Aorta (tissue), 5 donors: ENCODE data around the gene ZNHIT3. TPM values are rescaled to one million over a fixed set of nuclear protein-coding genes. Genes with fewer than 3 reads are reported as not detected.
A peak's percentile ranks its signal among the peaks of the same experiment; 100 is the strongest.
"Not testable (repeated sequence)": the region's sequence is repeated elsewhere in the genome, so short reads cannot be mapped to it uniquely, and the experiment has no call there.

ENCODE experiments used
- ATAC-seq: fragments of 200-7000 bp; cut with Tn5 transposase; one replicate; pipeline ENCODE4 v1.9.1; 2022; ENCODE audit warnings: moderate library complexity; ENCODE audit not compliant: low FRiP score
- DNase-seq, 2 donors: peaks; one replicate each; pipeline ENCODE4 v3.0.0-alpha.2; 2020
- H3K27ac ChIP-seq, 2 donors: one replicate each; pipeline ENCODE4 v1.5.1; 2013; ENCODE audit warnings: low read length in 2 of 2, mild to moderate bottlenecking in 2 of 2, moderate library complexity in 2 of 2, control low read depth in 1 of 2, inconsistent platforms in 1 of 2, low read depth in 1 of 2
- H3K27me3 ChIP-seq, 2 donors: one replicate each; pipeline ENCODE4 v1.6.1; 2013; ENCODE audit warnings: control low read depth in 1 of 2, low read length in 1 of 2, mild to moderate bottlenecking in 1 of 2, moderate library complexity in 1 of 2; ENCODE audit not compliant: insufficient read depth in 2 of 2, control insufficient read depth in 1 of 2
- H3K36me3 ChIP-seq, 2 donors: one replicate each; pipeline ENCODE4 v1.6.1; 2013; ENCODE audit warnings: control low read depth in 1 of 2, low read length in 1 of 2, mild to moderate bottlenecking in 1 of 2; ENCODE audit not compliant: insufficient read depth in 2 of 2, control insufficient read depth in 1 of 2
- H3K4me1 ChIP-seq, 2 donors: one replicate each; pipeline ENCODE4 v1.6.1; 2013; ENCODE audit warnings: low read length in 2 of 2, control low read depth in 1 of 2, mild to moderate bottlenecking in 1 of 2, moderate library complexity in 1 of 2; ENCODE audit not compliant: insufficient read depth in 2 of 2, control insufficient read depth in 1 of 2
- H3K4me3 ChIP-seq, 2 donors: one replicate each; pipeline ENCODE4 v1.5.1; 2013; ENCODE audit warnings: low read length in 2 of 2, control low read depth in 1 of 2, mild to moderate bottlenecking in 1 of 2
- H3K9me3 ChIP-seq: one replicate; pipeline ENCODE4 v1.6.1; 2013; ENCODE audit warnings: mild to moderate bottlenecking, low read length; ENCODE audit not compliant: control insufficient read depth
- WGBS, 2 donors: extraction: QIAGEN DNeasy Blood & Tissue Kit; methylation state at CpG; one replicate each; pipeline ENCODE4 v1.1.7; 2013; 5-methylcytosine and 5-hydroxymethylcytosine counted together
- intact Hi-C, 2 donors: fragments of 100-400 bp; cut with DNase I; formaldehyde crosslinking; loops; one replicate each; pipeline versions ENCODE4 v1.14.2 to v1.15.0; 2022
- long read RNA-seq, 2 donors: library from polyadenylated mRNA; unstranded; transcript quantifications; one replicate each; pipeline ENCODE4 v2.0.0, GENCODE V29; 2020 to 2021
- polyA plus RNA-seq, 2 donors: library from polyadenylated mRNA; stranded (reverse); fragments of 200-250 nt; gene quantifications; one replicate each; pipeline ENCODE4 v1.2.3, GENCODE V29; 2013
- total RNA-seq, 2 donors: library from RNA; stranded (reverse); fragmentation: NEBNext Ultra II Directional; extraction: Animal tissue kit (Norgen Biotek cat#: 25700); gene quantifications; one replicate each; pipeline ENCODE4 v1.2.1, GENCODE V29; 2021
- donor health status: healthy with polysubstance abuse.
- donor health status: Bipolar disorder and iron deficiency.
- donor health status: DM: no; HTN: no; CAD: no.
- donor health status: DM: no; HTN: no; CAD: no.
- donor health status: DM: yes; HTN: yes; CAD: no.

The ZNHIT3 gene
- total RNA-seq = 10 to 100 TPM; 20.2 to 21.8 TPM
- 10 to 100 TPM; 47.2 to 50.0 TPM for polyA plus RNA-seq
- long read RNA-seq, donor 1, transcript ZNHIT3-204 (5 exons, 951 nt) = major isoform, 6 of 9 reads
- long read RNA-seq, donor 1, partial matches to known transcripts = 2 of 9 reads
- long read RNA-seq, donor 1, other reads (novel, unspliced or antisense) = 1 of 9 reads
- long read RNA-seq, donor 2, partial matches to known transcripts = 0 of 8 reads
- long read RNA-seq, donor 2, other reads (novel, unspliced or antisense) = 2 of 8 reads

GRCh38 chr17:36486204-36487194 lies at the start of gene ZNHIT3:
TSS of gene ZNHIT3 (plus strand) at chr17:36486681. CDS start at chr17:36486700, 19 bp downstream.
- peak; percentile 94 to 95 for DNase-seq
- Histone ChIP-seq H3K4me3 (peak within 1 kb of the TSS; percentile 86 to 91), H3K9me3 (no peaks in the 10 kb centered on the region), H3K27me3 (no peaks in the 10 kb centered on the region), H3K4me1 (no peaks in the 10 kb centered on the region), H3K36me3 (no peaks in the 10 kb centered on the region), H3K27ac (peak within 1 kb of the TSS in 1 of 2 donors; percentile 1)
- intact Hi-C loops = loop anchor here (10.0 kb wide), 5 partner anchors 48 to 522 kb away; partner anchors contain the start of genes AATF (in 1 of the 2), DHRS11 (in 1 of the 2), MYO19 (in 1 of the 2) and PIGW (in 1 of the 2)
- 0% methylated on average over 66 to 73 of the region's 73 CpGs for WGBS, 2 donors
- peak; percentile 95 for ATAC-seq

- H3K36me3 ChIP-seq, H3K4me3 ChIP-seq, DNase-seq, H3K27me3 ChIP-seq, intact Hi-C loops, H3K4me1 ChIP-seq, H3K9me3 ChIP-seq, H3K27ac ChIP-seq: not testable (repeated sequence)
- no CpG with 5 or more reads among the region's 4 CpGs for WGBS, 2 donors
- peak; percentile 29 for ATAC-seq
Measured at GRCh38 chr17:36441792-36442191, 44.7 kb upstream of the ZNHIT3 start.

- H3K9me3 ChIP-seq = no peaks in the 10 kb centered on the region
- no peak for ATAC-seq
- H3K4me1 ChIP-seq = no peaks in the 10 kb centered on the region
- no peaks in the 10 kb centered on the region for H3K36me3 ChIP-seq
- whole genome bisulfite sequencing, 2 donors = 86 to 92% methylated on average over 6 of the region's 6 CpGs
- DNase-seq = no peak
- H3K4me3 ChIP-seq = no peak overlapping the region
- no peak overlapping the region for H3K27ac ChIP-seq
- intact Hi-C loops = no loop called here
- H3K27me3 ChIP-seq = no peaks in the 10 kb centered on the region
Measured at GRCh38 chr17:36443777-36444176, 42.7 kb upstream of the ZNHIT3 start.

GRCh38 chr17:36449997-36450396 lies 36.5 kb upstream of the ZNHIT3 start:
- H3K27me3 ChIP-seq, H3K27ac ChIP-seq, intact Hi-C loops, H3K4me3 ChIP-seq, H3K4me1 ChIP-seq, H3K9me3 ChIP-seq, ATAC-seq, H3K36me3 ChIP-seq, DNase-seq: not testable (repeated sequence)
- WGBS, 2 donors = 65 to 76% methylated on average over 7 to 11 of the region's 15 CpGs

- intact Hi-C loops, H3K9me3 ChIP-seq, DNase-seq, H3K4me3 ChIP-seq, H3K36me3 ChIP-seq, H3K4me1 ChIP-seq, H3K27ac ChIP-seq, ATAC-seq, H3K27me3 ChIP-seq: not testable (repeated sequence)
- WGBS, 2 donors = 73 to 74% methylated on average over 9 of the region's 9 CpGs
Measured at GRCh38 chr17:36452888-36453287, 33.6 kb upstream of the ZNHIT3 start.

- WGBS, 2 donors = 86 to 87% methylated on average over 3 to 9 of the region's 9 CpGs
Measured at GRCh38 chr17:36457701-36458100, 28.8 kb upstream of the ZNHIT3 start.

GRCh38 chr17:36459045-36459444 lies 27.4 kb upstream of the ZNHIT3 start:
- ATAC-seq = no peak
- H3K4me1 ChIP-seq = no peaks in the 10 kb centered on the region
- no peak overlapping the region for H3K4me3 ChIP-seq
- WGBS, 2 donors = 88 to 97% methylated on average over 5 of the region's 5 CpGs
- no peak overlapping the region for H3K27ac ChIP-seq
- intact Hi-C loops = no loop called here
- no peak for DNase-seq
- H3K36me3 ChIP-seq = no peaks in the 10 kb centered on the region
- H3K27me3 ChIP-seq = no peaks in the 10 kb centered on the region
- no peaks in the 10 kb centered on the region for H3K9me3 ChIP-seq

More at GRCh38 chr17:36457701-36458100, 28.8 kb upstream of the ZNHIT3 start:
- H3K36me3 ChIP-seq, H3K9me3 ChIP-seq, DNase-seq, H3K27me3 ChIP-seq, intact Hi-C loops, ATAC-seq, H3K4me1 ChIP-seq, H3K27ac ChIP-seq, H3K4me3 ChIP-seq: not testable (repeated sequence)

GRCh38 chr17:36459601-36460000 lies 26.9 kb upstream of the ZNHIT3 start:
- WGBS, 2 donors = 70 to 74% methylated on average over 7 of the region's 7 CpGs
- no peaks in the 10 kb centered on the region for H3K36me3 ChIP-seq

More at GRCh38 chr17:36459601-36460000, 26.9 kb upstream of the ZNHIT3 start:
- no peaks in the 10 kb centered on the region for H3K4me1 ChIP-seq
- H3K4me3 ChIP-seq = no peak overlapping the region
- intact Hi-C loops = no loop called here
- no peaks in the 10 kb centered on the region for H3K9me3 ChIP-seq
- no peaks in the 10 kb centered on the region for H3K27me3 ChIP-seq
- ATAC-seq (no peak), DNase-seq (no peak)
- H3K27ac ChIP-seq = no peak overlapping the region
